GM23338 (cell line): ENCODE measurements around the gene THRB. TPM values are rescaled to one million over a fixed set of nuclear protein-coding genes. Genes with fewer than 3 reads are reported as not detected.

Experiments
- ATAC-seq: fragments of 200-7000 bp; cut with Tn5 transposase; 3 replicates; pipeline ENCODE4 v1.9.1; 2020
- DNase-seq: peaks from one replicate; pipeline ENCODE4 v3.0.0-alpha.2; 2015; ENCODE audit warnings: low spot score
- H2AFZ ChIP-seq: fragments of 200-600 bp; sonication (generic); 2 replicates; pipeline ENCODE4 v1.8.0; 2016; ENCODE audit warnings: antibody characterized with exemption, mild to moderate bottlenecking, moderate library complexity
- H3F3A ChIP-seq: fragments of 200-600 bp; sonication (generic); replicated peaks from 2 replicates; pipeline ENCODE4 v1.8.0; 2017; ENCODE audit warnings: antibody characterized with exemption, mixed run types, low read depth
- H3K27ac ChIP-seq: fragments of 200-600 bp; sonication (generic); 2 replicates; pipeline ENCODE4 v1.6.1; 2016; ENCODE audit warnings: low read depth
- H3K27me3 ChIP-seq: fragments of 200-600 bp; sonication (generic); 2 replicates; pipeline ENCODE4 v1.8.0; 2016; ENCODE audit warnings: mild to moderate bottlenecking, mixed run types, moderate library complexity; ENCODE audit not compliant: insufficient read depth
- H3K36me3 ChIP-seq: fragments of 200-600 bp; sonication (generic); 2 replicates; pipeline ENCODE4 v1.8.0; 2016; ENCODE audit warnings: mild to moderate bottlenecking; ENCODE audit not compliant: insufficient read depth
- H3K4me1 ChIP-seq: fragments of 200-600 bp; sonication (generic); 2 replicates; pipeline ENCODE4 v1.8.0; 2016; ENCODE audit warnings: mild to moderate bottlenecking, moderate library complexity; ENCODE audit not compliant: insufficient read depth
- H3K4me2 ChIP-seq: fragments of 200-600 bp; sonication (generic); 2 replicates; pipeline ENCODE4 v1.7.1; 2017; ENCODE audit warnings: mixed run types
- H3K4me3 ChIP-seq: fragments of 200-600 bp; sonication (generic); 2 replicates; pipeline ENCODE4 v1.6.1; 2016; ENCODE audit warnings: mixed run types
- H3K79me2 ChIP-seq: fragments of 200-600 bp; sonication (generic); replicated peaks from 2 replicates; pipeline ENCODE4 v1.8.0; 2017; ENCODE audit warnings: mild to moderate bottlenecking; ENCODE audit not compliant: insufficient read depth
- H3K9me2 ChIP-seq: fragments of 200-600 bp; sonication (generic); 2 replicates; pipeline ENCODE4 v1.8.0; 2017; ENCODE audit not compliant: insufficient read depth
- H4K20me1 ChIP-seq: fragments of 200-600 bp; sonication (generic); replicated peaks from 2 replicates; pipeline ENCODE4 v1.8.0; 2017; ENCODE audit warnings: mild to moderate bottlenecking; ENCODE audit not compliant: insufficient read depth
- H3K27ac Mint-ChIP-seq: 2 replicates; pipeline ENCODE4 v1.8.0; 2020; ENCODE audit warnings: inconsistent platforms, mild to moderate bottlenecking, moderate library complexity, mixed read lengths
- H3K27me3 Mint-ChIP-seq: 3 replicates; pipeline ENCODE4 v1.8.0; 2022; ENCODE audit warnings: low read depth, mild to moderate bottlenecking, moderate library complexity, mixed read lengths, inconsistent platforms; ENCODE audit not compliant: insufficient read depth, poor library complexity
- H3K36me3 Mint-ChIP-seq: 3 replicates; pipeline ENCODE4 v1.8.0; 2021; ENCODE audit warnings: low read depth, mild to moderate bottlenecking, inconsistent platforms, moderate library complexity, mixed read lengths
- H3K4me1 Mint-ChIP-seq: 3 replicates; pipeline ENCODE4 v1.8.0; 2020; ENCODE audit warnings: mild to moderate bottlenecking, inconsistent platforms, mixed read lengths
- H3K4me3 Mint-ChIP-seq: 3 replicates; pipeline ENCODE4 v1.8.0; 2021; ENCODE audit warnings: moderate library complexity, mild to moderate bottlenecking, inconsistent platforms, mixed read lengths
- H3K9me3 Mint-ChIP-seq: 3 replicates; pipeline ENCODE4 v1.8.0; 2020; ENCODE audit warnings: moderate library complexity, mild to moderate bottlenecking, inconsistent platforms, mixed read lengths
- CREB1 ChIP-seq: fragments of 250-450 bp; sonication (Bioruptor Pico); IDR thresholded peaks from 2 replicates; pipeline ENCODE4 v1.5.0; 2020; ENCODE audit warnings: low read depth, mild to moderate bottlenecking, moderate library complexity
- EZH2 ChIP-seq: fragments of 200-600 bp; sonication (generic); IDR thresholded peaks from one replicate; pipeline ENCODE4 v1.8.0; 2017; ENCODE audit warnings: antibody characterized with exemption, mild to moderate bottlenecking, low read depth; ENCODE audit not compliant: unreplicated experiment
- EZH2phosphoT487 ChIP-seq: fragments of 200-600 bp; sonication (generic); IDR thresholded peaks from one replicate; pipeline ENCODE4 v1.8.1; 2018; ENCODE audit warnings: antibody characterized with exemption; ENCODE audit not compliant: unreplicated experiment
- POLR2AphosphoS5 ChIP-seq: IDR thresholded peaks from 2 replicates; pipeline ENCODE4 v1.6.1; 2016; ENCODE audit warnings: antibody characterized with exemption, low read depth
- ZNF114 ChIP-seq: fragments of 250-450 bp; sonication (Bioruptor Pico); IDR thresholded peaks from 2 replicates; pipeline ENCODE4 v1.5.0; 2020; ENCODE audit warnings: mild to moderate bottlenecking, moderate library complexity
- ZNF331 ChIP-seq: fragments of 250-450 bp; sonication (Bioruptor Pico); IDR thresholded peaks from 2 replicates; pipeline ENCODE4 v1.5.0; 2020; ENCODE audit warnings: low read depth, mild to moderate bottlenecking, moderate library complexity
- polyA plus RNA-seq: library from polyadenylated mRNA; unstranded; fragments of >200 nt; fragmentation: Nextera tagmentation; extraction: Ambion mirVana; gene quantifications from 2 replicates; pipeline ENCODE4 v1.2.1, GENCODE V29; 2016
- total RNA-seq: library from RNA; depleted of rRNA; stranded (reverse); fragments of >200 nt; shearing (Covaris generic); gene quantifications from 2 replicates; pipeline ENCODE4 v1.2.3, GENCODE V29; 2014
- TF ChIP-seq, protein P1 (sequence below): fragments of 250-450 bp; sonication (Bioruptor Pico); IDR thresholded peaks from 2 replicates; pipeline ENCODE4 v1.5.0; 2020; ENCODE audit warnings: mild to moderate bottlenecking, moderate library complexity
- TF ChIP-seq, protein P2 (sequence below): IDR thresholded peaks from 2 replicates; pipeline ENCODE4 v1.6.1; 2016; ENCODE audit warnings: antibody characterized with exemption

THRB gene
- total and polyA plus RNA-seq, 2 experiments from 2014 or later: 1.7 to 3.2 TPM

DNA sequence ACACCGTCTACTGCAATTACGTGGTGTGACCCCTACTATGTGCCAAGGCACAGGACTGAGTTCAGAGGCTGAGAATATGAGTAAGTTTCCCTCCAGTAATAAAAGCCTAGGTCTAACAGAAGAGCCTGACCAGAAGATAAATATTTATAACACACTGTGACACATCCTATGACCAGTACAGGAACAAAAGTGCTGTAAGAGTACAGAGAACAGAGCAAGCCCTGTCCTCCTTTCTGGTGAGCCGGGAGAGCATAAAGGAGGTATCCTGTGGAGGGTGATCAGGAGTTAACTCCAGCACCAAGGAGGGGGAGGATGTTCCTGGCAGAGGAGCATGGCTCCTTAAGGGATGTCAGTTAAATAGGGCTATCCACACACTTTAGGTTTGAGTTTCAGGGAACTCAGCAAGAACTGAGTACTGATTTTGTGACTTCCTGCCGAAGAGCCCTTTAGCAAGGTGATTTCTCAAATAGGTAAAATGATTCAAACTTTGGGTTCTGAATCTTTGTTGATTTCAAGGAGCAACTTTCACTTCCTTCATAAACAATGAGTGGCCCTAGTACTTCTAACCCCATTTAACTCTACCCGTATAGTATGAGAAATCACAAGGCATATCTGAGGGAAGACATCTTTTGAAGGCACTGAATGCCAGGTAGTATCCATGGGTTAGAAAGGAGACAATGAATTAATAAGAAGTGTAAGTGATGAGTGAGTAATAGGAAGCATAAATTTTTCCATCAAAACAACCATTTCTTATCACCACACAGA is 198.0 kb downstream of the THRB start (continued):
- TF ChIP-seq, protein P1, sequence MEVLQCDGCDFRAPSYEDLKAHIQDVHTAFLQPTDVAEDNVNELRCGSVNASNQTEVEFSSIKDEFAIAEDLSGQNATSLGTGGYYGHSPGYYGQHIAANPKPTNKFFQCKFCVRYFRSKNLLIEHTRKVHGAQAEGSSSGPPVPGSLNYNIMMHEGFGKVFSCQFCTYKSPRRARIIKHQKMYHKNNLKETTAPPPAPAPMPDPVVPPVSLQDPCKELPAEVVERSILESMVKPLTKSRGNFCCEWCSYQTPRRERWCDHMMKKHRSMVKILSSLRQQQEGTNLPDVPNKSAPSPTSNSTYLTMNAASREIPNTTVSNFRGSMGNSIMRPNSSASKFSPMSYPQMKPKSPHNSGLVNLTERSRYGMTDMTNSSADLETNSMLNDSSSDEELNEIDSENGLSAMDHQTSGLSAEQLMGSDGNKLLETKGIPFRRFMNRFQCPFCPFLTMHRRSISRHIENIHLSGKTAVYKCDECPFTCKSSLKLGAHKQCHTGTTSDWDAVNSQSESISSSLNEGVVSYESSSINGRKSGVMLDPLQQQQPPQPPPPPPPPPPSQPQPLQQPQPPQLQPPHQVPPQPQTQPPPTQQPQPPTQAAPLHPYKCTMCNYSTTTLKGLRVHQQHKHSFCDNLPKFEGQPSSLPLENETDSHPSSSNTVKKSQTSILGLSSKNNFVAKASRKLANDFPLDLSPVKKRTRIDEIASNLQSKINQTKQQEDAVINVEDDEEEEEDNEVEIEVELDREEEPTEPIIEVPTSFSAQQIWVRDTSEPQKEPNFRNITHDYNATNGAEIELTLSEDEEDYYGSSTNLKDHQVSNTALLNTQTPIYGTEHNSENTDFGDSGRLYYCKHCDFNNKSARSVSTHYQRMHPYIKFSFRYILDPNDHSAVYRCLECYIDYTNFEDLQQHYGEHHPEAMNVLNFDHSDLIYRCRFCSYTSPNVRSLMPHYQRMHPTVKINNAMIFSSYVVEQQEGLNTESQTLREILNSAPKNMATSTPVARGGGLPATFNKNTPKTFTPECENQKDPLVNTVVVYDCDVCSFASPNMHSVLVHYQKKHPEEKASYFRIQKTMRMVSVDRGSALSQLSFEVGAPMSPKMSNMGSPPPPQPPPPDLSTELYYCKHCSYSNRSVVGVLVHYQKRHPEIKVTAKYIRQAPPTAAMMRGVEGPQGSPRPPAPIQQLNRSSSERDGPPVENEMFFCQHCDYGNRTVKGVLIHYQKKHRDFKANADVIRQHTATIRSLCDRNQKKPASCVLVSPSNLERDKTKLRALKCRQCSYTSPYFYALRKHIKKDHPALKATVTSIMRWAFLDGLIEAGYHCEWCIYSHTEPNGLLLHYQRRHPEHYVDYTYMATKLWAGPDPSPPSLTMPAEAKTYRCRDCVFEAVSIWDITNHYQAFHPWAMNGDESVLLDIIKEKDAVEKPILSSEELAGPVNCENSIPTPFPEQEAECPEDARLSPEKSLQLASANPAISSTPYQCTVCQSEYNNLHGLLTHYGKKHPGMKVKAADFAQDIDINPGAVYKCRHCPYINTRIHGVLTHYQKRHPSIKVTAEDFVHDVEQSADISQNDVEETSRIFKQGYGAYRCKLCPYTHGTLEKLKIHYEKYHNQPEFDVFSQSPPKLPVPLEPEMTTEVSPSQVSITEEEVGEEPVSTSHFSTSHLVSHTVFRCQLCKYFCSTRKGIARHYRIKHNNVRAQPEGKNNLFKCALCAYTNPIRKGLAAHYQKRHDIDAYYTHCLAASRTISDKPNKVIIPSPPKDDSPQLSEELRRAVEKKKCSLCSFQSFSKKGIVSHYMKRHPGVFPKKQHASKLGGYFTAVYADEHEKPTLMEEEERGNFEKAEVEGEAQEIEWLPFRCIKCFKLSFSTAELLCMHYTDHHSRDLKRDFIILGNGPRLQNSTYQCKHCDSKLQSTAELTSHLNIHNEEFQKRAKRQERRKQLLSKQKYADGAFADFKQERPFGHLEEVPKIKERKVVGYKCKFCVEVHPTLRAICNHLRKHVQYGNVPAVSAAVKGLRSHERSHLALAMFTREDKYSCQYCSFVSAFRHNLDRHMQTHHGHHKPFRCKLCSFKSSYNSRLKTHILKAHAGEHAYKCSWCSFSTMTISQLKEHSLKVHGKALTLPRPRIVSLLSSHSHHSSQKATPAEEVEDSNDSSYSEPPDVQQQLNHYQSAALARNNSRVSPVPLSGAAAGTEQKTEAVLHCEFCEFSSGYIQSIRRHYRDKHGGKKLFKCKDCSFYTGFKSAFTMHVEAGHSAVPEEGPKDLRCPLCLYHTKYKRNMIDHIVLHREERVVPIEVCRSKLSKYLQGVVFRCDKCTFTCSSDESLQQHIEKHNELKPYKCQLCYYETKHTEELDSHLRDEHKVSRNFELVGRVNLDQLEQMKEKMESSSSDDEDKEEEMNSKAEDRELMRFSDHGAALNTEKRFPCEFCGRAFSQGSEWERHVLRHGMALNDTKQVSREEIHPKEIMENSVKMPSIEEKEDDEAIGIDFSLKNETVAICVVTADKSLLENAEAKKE: no peak
- TF ChIP-seq POLR2AphosphoS5: no peak
- TF ChIP-seq EZH2phosphoT487: no peak
- no peak for TF ChIP-seq ZNF331
- no peak for TF ChIP-seq ZNF114
- no peak for TF ChIP-seq EZH2
- TF ChIP-seq CREB1: no peak

DNA sequence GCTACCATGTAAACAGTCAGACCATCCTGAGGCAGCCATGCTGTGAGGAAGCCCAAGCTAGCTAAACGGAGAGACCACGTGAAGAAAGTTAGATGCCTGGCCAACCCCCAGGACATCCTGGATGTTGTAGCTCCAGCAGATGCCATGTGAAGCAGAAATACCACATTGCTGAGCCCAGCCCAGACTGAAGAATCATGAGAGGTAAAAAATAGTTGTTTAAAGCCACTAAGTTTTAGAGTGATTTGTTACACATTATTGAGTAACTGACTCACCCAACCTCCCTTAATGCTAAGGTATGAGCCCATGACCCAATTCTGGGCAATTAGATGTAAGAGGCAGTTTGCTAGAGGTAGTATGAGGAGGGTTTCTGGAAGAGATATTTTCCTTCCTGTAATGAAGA is 200.5 kb downstream of the THRB start:
- TF ChIP-seq, protein P2, sequence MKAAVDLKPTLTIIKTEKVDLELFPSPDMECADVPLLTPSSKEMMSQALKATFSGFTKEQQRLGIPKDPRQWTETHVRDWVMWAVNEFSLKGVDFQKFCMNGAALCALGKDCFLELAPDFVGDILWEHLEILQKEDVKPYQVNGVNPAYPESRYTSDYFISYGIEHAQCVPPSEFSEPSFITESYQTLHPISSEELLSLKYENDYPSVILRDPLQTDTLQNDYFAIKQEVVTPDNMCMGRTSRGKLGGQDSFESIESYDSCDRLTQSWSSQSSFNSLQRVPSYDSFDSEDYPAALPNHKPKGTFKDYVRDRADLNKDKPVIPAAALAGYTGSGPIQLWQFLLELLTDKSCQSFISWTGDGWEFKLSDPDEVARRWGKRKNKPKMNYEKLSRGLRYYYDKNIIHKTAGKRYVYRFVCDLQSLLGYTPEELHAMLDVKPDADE: no peak
- TF ChIP-seq ZNF331: peak; percentile 63

More for the DNA sequence above, 200.5 kb downstream of the THRB start:
- Mint-ChIP-seq H3K4me3 (no peak overlapping the region), H3K27ac (no peak overlapping the region), H3K27me3 (no peaks in the 10 kb centered on the region), H3K4me1 (peaks cover 14% of the 10 kb centered on the region; the same call in 2 of the 3 replicates), H3K9me3 (no peaks in the 10 kb centered on the region), H3K36me3 (no peaks in the 10 kb centered on the region)
- no peaks in the 10 kb centered on the region for H4K20me1 ChIP-seq
- H3K4me2 ChIP-seq: no peak overlapping the region
- H3K9me2 ChIP-seq: no peaks in the 10 kb centered on the region
- H3K4me3 ChIP-seq: no peak overlapping the region
- DNase-seq (no peak), ATAC-seq (no peak)
- H3K79me2 ChIP-seq: no peaks in the 10 kb centered on the region
- no peak overlapping the region for H3K27ac ChIP-seq
- H3K36me3 ChIP-seq: no peaks in the 10 kb centered on the region
- no peaks in the 10 kb centered on the region for H3K27me3 ChIP-seq
- no peak overlapping the region for H2AFZ ChIP-seq
- no peaks in the 10 kb centered on the region for H3F3A ChIP-seq
- H3K4me1 ChIP-seq: peaks cover 8% of the 10 kb centered on the region
